ENCODE data around the gene ALDH1B1. TPM values are rescaled to one million over a fixed set of nuclear protein-coding genes. Genes with fewer than 3 reads are reported as not detected.

The ALDH1B1 gene
- total RNA-seq, 1 experiment from 2014 or later = 29.0 TPM

DNA sequence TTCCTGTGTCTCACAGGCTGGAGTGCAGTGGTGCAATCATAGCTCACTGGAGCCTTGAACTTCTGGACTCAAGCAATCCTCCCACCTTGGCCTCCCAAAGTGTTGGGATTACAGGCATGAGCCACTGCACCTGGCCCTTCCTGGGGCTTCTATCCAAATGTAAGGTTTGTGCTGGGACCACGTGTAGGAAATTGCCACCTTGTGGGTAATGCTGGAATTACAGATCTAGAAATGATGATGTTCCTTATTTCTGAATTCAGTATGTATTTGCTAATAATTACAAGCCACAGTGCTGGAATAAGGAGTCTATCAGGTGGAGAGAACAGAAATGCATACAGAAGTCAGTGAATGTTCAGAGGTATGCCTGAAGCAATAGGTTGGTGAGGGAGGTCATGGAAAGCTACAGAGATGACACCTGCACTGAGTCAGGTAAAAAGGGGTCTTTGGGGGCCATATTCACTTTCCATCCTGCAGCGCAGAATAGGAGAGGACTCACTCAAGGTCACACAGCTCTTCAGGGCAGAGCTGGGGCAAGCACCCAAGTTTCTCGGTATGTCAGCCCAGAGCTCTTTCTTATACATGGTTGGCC, 40.5 kb downstream of the ALDH1B1 start:
- H3K9ac ChIP-seq (ENCODE audit: low read length) = no peak overlapping the region
- DNase-seq = peak; percentile 65
- H2AFZ ChIP-seq (ENCODE audit: low read length) = no peak overlapping the region
- H3K27ac ChIP-seq (ENCODE audit: low read length) = no peak overlapping the region
- no peaks in the 10 kb centered on the region for H3F3A ChIP-seq (ENCODE audit: low read length, unreplicated experiment)
- H4K20me1 ChIP-seq (ENCODE audit: low read length) = no peaks in the 10 kb centered on the region
- H3K79me2 ChIP-seq (ENCODE audit: low read length) = no peaks in the 10 kb centered on the region
- H3K4me3 ChIP-seq (ENCODE audit: low read length) = no peak overlapping the region
- ChIA-PET CTCF (no interaction called here), POLR2A (ENCODE audit: unreplicated experiment) (no interaction called here)
- intact Hi-C loops (cut with micrococcal nuclease) = no loop called here
- TF ChIP-seq EZH2 (IDR thresholded peaks at IDR 0.05; ENCODE audit: low read length, unreplicated experiment) (no peak), EZH2phosphoT487 (IDR thresholded peaks at IDR 0.05; ENCODE audit: borderline replicate concordance, low read length) (no peak)
- TF ChIP-seq, protein P1, sequence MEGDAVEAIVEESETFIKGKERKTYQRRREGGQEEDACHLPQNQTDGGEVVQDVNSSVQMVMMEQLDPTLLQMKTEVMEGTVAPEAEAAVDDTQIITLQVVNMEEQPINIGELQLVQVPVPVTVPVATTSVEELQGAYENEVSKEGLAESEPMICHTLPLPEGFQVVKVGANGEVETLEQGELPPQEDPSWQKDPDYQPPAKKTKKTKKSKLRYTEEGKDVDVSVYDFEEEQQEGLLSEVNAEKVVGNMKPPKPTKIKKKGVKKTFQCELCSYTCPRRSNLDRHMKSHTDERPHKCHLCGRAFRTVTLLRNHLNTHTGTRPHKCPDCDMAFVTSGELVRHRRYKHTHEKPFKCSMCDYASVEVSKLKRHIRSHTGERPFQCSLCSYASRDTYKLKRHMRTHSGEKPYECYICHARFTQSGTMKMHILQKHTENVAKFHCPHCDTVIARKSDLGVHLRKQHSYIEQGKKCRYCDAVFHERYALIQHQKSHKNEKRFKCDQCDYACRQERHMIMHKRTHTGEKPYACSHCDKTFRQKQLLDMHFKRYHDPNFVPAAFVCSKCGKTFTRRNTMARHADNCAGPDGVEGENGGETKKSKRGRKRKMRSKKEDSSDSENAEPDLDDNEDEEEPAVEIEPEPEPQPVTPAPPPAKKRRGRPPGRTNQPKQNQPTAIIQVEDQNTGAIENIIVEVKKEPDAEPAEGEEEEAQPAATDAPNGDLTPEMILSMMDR (conservative IDR thresholded peaks at IDR 0.05; ENCODE audit: low read depth, low read length) = peak; percentile 62
- peaks cover 13% of the 10 kb centered on the region for H3K4me1 ChIP-seq (ENCODE audit: insufficient read depth, low read length)
- no peaks in the 10 kb centered on the region for H3K27me3 ChIP-seq (ENCODE audit: low read length)
- no peaks in the 10 kb centered on the region for H3K36me3 ChIP-seq (ENCODE audit: low read depth, low read length)
- peak; percentile 27; the same call in 1 of the 2 replicates for ATAC-seq
- H3K9me2 ChIP-seq (replicated peaks; ENCODE audit: low read length) = no peaks in the 10 kb centered on the region
- no peak overlapping the region for H3K4me2 ChIP-seq (ENCODE audit: low read length)
- BruUV-seq (replicated peaks) = no TSS peak
- no peaks in the 10 kb centered on the region for H3K9me3 ChIP-seq (ENCODE audit: low read length)

DNA sequence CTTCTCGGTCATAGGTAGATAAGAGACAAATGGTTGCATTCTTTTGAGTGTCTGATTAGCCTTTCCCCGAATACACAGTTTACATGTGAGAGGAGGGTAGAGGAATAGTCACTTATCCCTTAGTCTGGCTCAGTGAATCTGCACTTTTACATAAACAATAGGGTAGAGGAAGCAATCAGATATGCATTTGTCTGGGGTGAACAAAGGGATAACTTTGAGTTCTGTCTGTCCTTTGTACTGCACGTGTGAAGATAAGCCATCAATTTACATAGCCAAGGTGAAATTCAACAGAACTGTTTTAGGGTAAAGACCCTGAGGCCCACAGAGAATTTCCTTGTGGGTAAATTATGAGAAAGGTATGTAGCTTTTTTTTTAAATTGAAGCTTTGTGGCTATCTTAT, 41.9 kb downstream of the ALDH1B1 start:
- CTCF ChIA-PET = no interaction called here

GRCh38 chr9:38434853-38435252, 42.4 kb downstream of the ALDH1B1 start:
- H3F3A ChIP-seq (ENCODE audit: low read length, unreplicated experiment) = no peaks in the 10 kb centered on the region
- TF ChIP-seq EZH2phosphoT487 (IDR thresholded peaks at IDR 0.05; ENCODE audit: borderline replicate concordance, low read length) (no peak), EZH2 (IDR thresholded peaks at IDR 0.05; ENCODE audit: low read length, unreplicated experiment) (no peak)
- TF ChIP-seq, protein P1 (conservative IDR thresholded peaks at IDR 0.05; ENCODE audit: low read depth, low read length) = no peak
- ATAC-seq = no peak
- H4K20me1 ChIP-seq (ENCODE audit: low read length) = no peaks in the 10 kb centered on the region
- no peaks in the 10 kb centered on the region for H3K36me3 ChIP-seq (ENCODE audit: low read depth, low read length)
- ChIA-PET POLR2A (ENCODE audit: unreplicated experiment) (no interaction called here), CTCF (no interaction called here)
- DNase-seq = no peak
- no peaks in the 10 kb centered on the region for H3K9me3 ChIP-seq (ENCODE audit: low read length)
- intact Hi-C loops (cut with micrococcal nuclease) = no loop called here
- no peak overlapping the region for H3K4me3 ChIP-seq (ENCODE audit: low read length)
- H3K79me2 ChIP-seq (ENCODE audit: low read length) = no peaks in the 10 kb centered on the region
- H2AFZ ChIP-seq (ENCODE audit: low read length) = no peak overlapping the region
- no peak overlapping the region for H3K27ac ChIP-seq (ENCODE audit: low read length)
- no peak overlapping the region for H3K4me2 ChIP-seq (ENCODE audit: low read length)
- H3K9ac ChIP-seq (ENCODE audit: low read length) = no peak overlapping the region
- H3K9me2 ChIP-seq (replicated peaks; ENCODE audit: low read length) = no peaks in the 10 kb centered on the region
- BruUV-seq (replicated peaks) = no TSS peak
- H3K27me3 ChIP-seq (ENCODE audit: low read length) = no peaks in the 10 kb centered on the region
- H3K4me1 ChIP-seq (ENCODE audit: insufficient read depth, low read length) = peaks cover 14% of the 10 kb centered on the region

More for the DNA sequence above, 41.9 kb downstream of the ALDH1B1 start:
- no peaks in the 10 kb centered on the region for H3F3A ChIP-seq (ENCODE audit: low read length, unreplicated experiment)
- TF ChIP-seq EZH2 (IDR thresholded peaks at IDR 0.05; ENCODE audit: low read length, unreplicated experiment) = no peak
- H3K9me3 ChIP-seq (ENCODE audit: low read length) = no peaks in the 10 kb centered on the region
- no peaks in the 10 kb centered on the region for H3K9me2 ChIP-seq (replicated peaks; ENCODE audit: low read length)
- no peak overlapping the region for H3K27ac ChIP-seq (ENCODE audit: low read length)
- no peaks in the 10 kb centered on the region for H3K36me3 ChIP-seq (ENCODE audit: low read depth, low read length)
- H3K4me1 ChIP-seq (ENCODE audit: insufficient read depth, low read length) = peaks cover 14% of the 10 kb centered on the region
- POLR2A ChIA-PET (ENCODE audit: unreplicated experiment) = no interaction called here
- no peak for DNase-seq
- intact Hi-C loops (cut with micrococcal nuclease) = no loop called here
- no peak overlapping the region for H3K9ac ChIP-seq (ENCODE audit: low read length)
- H3K4me3 ChIP-seq (ENCODE audit: low read length) = no peak overlapping the region
- H2AFZ ChIP-seq (ENCODE audit: low read length) = no peak overlapping the region
- no peaks in the 10 kb centered on the region for H3K79me2 ChIP-seq (ENCODE audit: low read length)
- no TSS peak for BruUV-seq (replicated peaks)
- H3K4me2 ChIP-seq (ENCODE audit: low read length) = no peak overlapping the region
- H4K20me1 ChIP-seq (ENCODE audit: low read length) = no peaks in the 10 kb centered on the region
- H3K27me3 ChIP-seq (ENCODE audit: low read length) = no peaks in the 10 kb centered on the region
- ATAC-seq = no peak

Measured in PC-3 (cell line).